ENCODE data around the gene ACTR5. TPM values are rescaled to one million over a fixed set of nuclear protein-coding genes. Genes with fewer than 3 reads are reported as not detected.
"Not testable (repeated sequence)": the region's sequence is repeated elsewhere in the genome, so short reads cannot be mapped to it uniquely, and the experiment has no call there.

ACTR5 gene
- total and polyA plus RNA-seq, 2 donors (not counting 1 experiment from before 2014, with no cell fraction given), result 4.4 to 5.9 TPM

- Histone ChIP-seq H3K4me2 (ENCODE audit: extremely low read depth, insufficient read depth, low read length) (no peak overlapping the region), H3K79me2 (ENCODE audit: control insufficient read depth, insufficient read depth, low read length) (no peaks in the 10 kb centered on the region), H2AFZ (ENCODE audit: low read length) (no peak overlapping the region), H3K4me3 (replicated peaks in 1 of 4; ENCODE audit: control extremely low read depth in 1 of 4, insufficient read depth in 1 of 4, low read depth in 3 of 4, low read length in 4 of 4) (no peak overlapping the region), H3K36me3 (ENCODE audit: control insufficient read depth, insufficient read depth, low read length) (no peaks in the 10 kb centered on the region), H3K27me3 (ENCODE audit: control insufficient read depth, insufficient read depth, low read length) (peaks cover 9% of the 10 kb centered on the region), H3K27ac (ENCODE audit: insufficient read depth, low read length) (no peak overlapping the region), H3K9me3 (ENCODE audit: control insufficient read depth, insufficient read depth, low read depth, low read length) (no peaks in the 10 kb centered on the region), H3K9ac (ENCODE audit: insufficient read depth, low read length) (no peak overlapping the region), H3K4me1 (ENCODE audit: control insufficient read depth, extremely low read depth, insufficient read depth, low read length) (no peaks in the 10 kb centered on the region), H4K20me1 (ENCODE audit: control insufficient read depth, extremely low read depth, insufficient read depth, low read length) (no peaks in the 10 kb centered on the region)
- TF ChIP-seq CTCF (conservative IDR thresholded peaks at IDR 0.05 in 1 of 2, IDR thresholded peaks at IDR 0.05 in 1 of 2; ENCODE audit: low read depth in 1 of 2, low read length in 2 of 2) (no peak), EZH2 (IDR thresholded peaks at IDR 0.05; ENCODE audit: low read length, missing control alignments) (no peak)
- no peak for DNase-seq (ENCODE audit: low read depth in 2 of 2)
These were observed 64.7 kb downstream of the ACTR5 start for GRCh38 chr20:38812709-38813573.

GRCh38 chr20:38813574-38813962, 65.3 kb downstream of the ACTR5 start:
- not testable (repeated sequence) for H2AFZ ChIP-seq (ENCODE audit: low read length); H3K27ac ChIP-seq (ENCODE audit: insufficient read depth, low read length); H3K79me2 ChIP-seq (ENCODE audit: control insufficient read depth, insufficient read depth, low read length); H3K9me3 ChIP-seq (ENCODE audit: control insufficient read depth, insufficient read depth, low read depth, low read length); H3K36me3 ChIP-seq (ENCODE audit: control insufficient read depth, insufficient read depth, low read length); H3K9ac ChIP-seq (ENCODE audit: insufficient read depth, low read length); H4K20me1 ChIP-seq (ENCODE audit: control insufficient read depth, extremely low read depth, insufficient read depth, low read length); H3K27me3 ChIP-seq (ENCODE audit: control insufficient read depth, insufficient read depth, low read length); H3K4me2 ChIP-seq (ENCODE audit: extremely low read depth, insufficient read depth, low read length); H3K4me3 ChIP-seq (replicated peaks in 1 of 4; ENCODE audit: control extremely low read depth in 1 of 4, insufficient read depth in 1 of 4, low read depth in 3 of 4, low read length in 4 of 4); DNase-seq (ENCODE audit: low read depth in 2 of 2); H3K4me1 ChIP-seq (ENCODE audit: control insufficient read depth, extremely low read depth, insufficient read depth, low read length)

- Histone ChIP-seq H3K27ac (ENCODE audit: insufficient read depth, low read length) (no peak overlapping the region), H3K4me1 (ENCODE audit: control insufficient read depth, extremely low read depth, insufficient read depth, low read length) (no peaks in the 10 kb centered on the region), H2AFZ (ENCODE audit: low read length) (no peak overlapping the region), H4K20me1 (ENCODE audit: control insufficient read depth, extremely low read depth, insufficient read depth, low read length) (no peaks in the 10 kb centered on the region), H3K4me3 (replicated peaks in 1 of 4; ENCODE audit: control extremely low read depth in 1 of 4, insufficient read depth in 1 of 4, low read depth in 3 of 4, low read length in 4 of 4) (no peak overlapping the region), H3K4me2 (ENCODE audit: extremely low read depth, insufficient read depth, low read length) (no peak overlapping the region), H3K36me3 (ENCODE audit: control insufficient read depth, insufficient read depth, low read length) (no peaks in the 10 kb centered on the region), H3K9ac (ENCODE audit: insufficient read depth, low read length) (no peak overlapping the region), H3K9me3 (ENCODE audit: control insufficient read depth, insufficient read depth, low read depth, low read length) (no peaks in the 10 kb centered on the region), H3K79me2 (ENCODE audit: control insufficient read depth, insufficient read depth, low read length) (no peaks in the 10 kb centered on the region), H3K27me3 (ENCODE audit: control insufficient read depth, insufficient read depth, low read length) (peaks cover 2% of the 10 kb centered on the region)
- no peak for TF ChIP-seq CTCF (conservative IDR thresholded peaks at IDR 0.05 in 1 of 2, IDR thresholded peaks at IDR 0.05 in 1 of 2; ENCODE audit: low read depth in 1 of 2, low read length in 2 of 2)
- TF ChIP-seq EZH2 (IDR thresholded peaks at IDR 0.05; ENCODE audit: low read length, missing control alignments), result no peak
- DNase-seq (ENCODE audit: low read depth in 2 of 2), result no peak
These were observed 67.2 kb downstream of the ACTR5 start for GRCh38 chr20:38815446-38815845.

Measured in fibroblast of lung (primary cell).